Measurements from ENCODE around the gene MAD1L1.
A peak's percentile ranks its signal among the peaks of the same experiment; 100 is the strongest.

MAD1L1 gene

GRCh38 chr7:1857487-1858421 lies 375.0 kb downstream of the MAD1L1 start:
- TF ChIP-seq ZFP3 (CRISPR knock-in tag; IDR thresholded peaks at IDR 0.05) (no peak), TOX (CRISPR knock-in tag; IDR thresholded peaks at IDR 0.05; ENCODE audit: borderline replicate concordance) (no peak), PATZ1 (CRISPR knock-in tag; IDR thresholded peaks at IDR 0.05; ENCODE audit: borderline replicate concordance) (no peak), CREB5 (CRISPR knock-in tag; IDR thresholded peaks at IDR 0.05; ENCODE audit: low read depth) (no peak), ZNF565 (CRISPR knock-in tag; conservative IDR thresholded peaks at IDR 0.05; ENCODE audit: low read depth) (no peak)
- no peak for ATAC-seq

GRCh38 chr7:1856888-1857441 lies 375.8 kb downstream of the MAD1L1 start:
- no peak for TF ChIP-seq ESRRG (CRISPR knock-in tag; IDR thresholded peaks at IDR 0.05)
- no peak for TF ChIP-seq GLIS3 (CRISPR knock-in tag; IDR thresholded peaks at IDR 0.05)
- TF ChIP-seq PPARA (CRISPR knock-in tag; IDR thresholded peaks at IDR 0.05; ENCODE audit: borderline replicate concordance) = no peak
- no peak for TF ChIP-seq CREB5 (CRISPR knock-in tag; IDR thresholded peaks at IDR 0.05; ENCODE audit: low read depth)
- TF ChIP-seq ZFP3 (CRISPR knock-in tag; IDR thresholded peaks at IDR 0.05) = no peak
- no peak for TF ChIP-seq PATZ1 (CRISPR knock-in tag; IDR thresholded peaks at IDR 0.05; ENCODE audit: borderline replicate concordance)
- TF ChIP-seq ZFP30 (CRISPR knock-in tag; IDR thresholded peaks at IDR 0.05) = no peak
- ATAC-seq = no peak

GRCh38 chr7:1856161-1856887 lies 376.4 kb downstream of the MAD1L1 start:
- no peak for ATAC-seq
- TF ChIP-seq TCF4 (CRISPR knock-in tag; IDR thresholded peaks at IDR 0.05; ENCODE audit: borderline replicate concordance) = peak; percentile 58; the same call in 1 of the 2 replicates
- no peak for TF ChIP-seq ZC3H10 (CRISPR knock-in tag; IDR thresholded peaks at IDR 0.05)

GRCh38 chr7:1855725-1856160 lies 377.0 kb downstream of the MAD1L1 start:
- no peak for ATAC-seq
- no peak for TF ChIP-seq ISL1 (CRISPR knock-in tag; IDR thresholded peaks at IDR 0.05)
- TF ChIP-seq TCF4 (CRISPR knock-in tag; IDR thresholded peaks at IDR 0.05; ENCODE audit: borderline replicate concordance) = no peak
- no peak for TF ChIP-seq CSRNP3 (CRISPR knock-in tag; IDR thresholded peaks at IDR 0.05)
- no peak for TF ChIP-seq CREB5 (CRISPR knock-in tag; IDR thresholded peaks at IDR 0.05; ENCODE audit: low read depth)
- no peak for TF ChIP-seq CSDC2 (CRISPR knock-in tag; IDR thresholded peaks at IDR 0.05)
- TF ChIP-seq PPARA (CRISPR knock-in tag; IDR thresholded peaks at IDR 0.05; ENCODE audit: borderline replicate concordance) = no peak
- TF ChIP-seq POU6F1 (CRISPR knock-in tag; IDR thresholded peaks at IDR 0.05; ENCODE audit: borderline replicate concordance, low read depth) = no peak
- TF ChIP-seq ARNTL (CRISPR knock-in tag; IDR thresholded peaks at IDR 0.05; ENCODE audit: borderline replicate concordance, low read depth) = no peak
- TF ChIP-seq TSHZ2 (CRISPR knock-in tag; IDR thresholded peaks at IDR 0.05) = no peak
- no peak for TF ChIP-seq ZC3H10 (CRISPR knock-in tag; IDR thresholded peaks at IDR 0.05)
- TF ChIP-seq RARB (CRISPR knock-in tag; IDR thresholded peaks at IDR 0.05) = no peak

Data from SK-N-SH treated with all-trans-retinoic acid at 6 μM for 48 hours (cell line).